ENCODE measurements around the gene CCDC137. TPM values are rescaled to one million over a fixed set of nuclear protein-coding genes. Genes with fewer than 3 reads are reported as not detected.

Gene CCDC137
- 8.5 and 8.7 TPM in 2 replicates for total RNA-seq

GRCh38 chr17:81666342-81667191, at the start of gene CCDC137, which contains the start of gene OXLD1:
TSS of gene CCDC137 (plus strand) at chr17:81666737. CDS start at chr17:81666767, 30 bp downstream.
TSS of gene OXLD1 (minus strand) at chr17:81666605. CDS start at chr17:81666577, 28 bp downstream.

DNA sequence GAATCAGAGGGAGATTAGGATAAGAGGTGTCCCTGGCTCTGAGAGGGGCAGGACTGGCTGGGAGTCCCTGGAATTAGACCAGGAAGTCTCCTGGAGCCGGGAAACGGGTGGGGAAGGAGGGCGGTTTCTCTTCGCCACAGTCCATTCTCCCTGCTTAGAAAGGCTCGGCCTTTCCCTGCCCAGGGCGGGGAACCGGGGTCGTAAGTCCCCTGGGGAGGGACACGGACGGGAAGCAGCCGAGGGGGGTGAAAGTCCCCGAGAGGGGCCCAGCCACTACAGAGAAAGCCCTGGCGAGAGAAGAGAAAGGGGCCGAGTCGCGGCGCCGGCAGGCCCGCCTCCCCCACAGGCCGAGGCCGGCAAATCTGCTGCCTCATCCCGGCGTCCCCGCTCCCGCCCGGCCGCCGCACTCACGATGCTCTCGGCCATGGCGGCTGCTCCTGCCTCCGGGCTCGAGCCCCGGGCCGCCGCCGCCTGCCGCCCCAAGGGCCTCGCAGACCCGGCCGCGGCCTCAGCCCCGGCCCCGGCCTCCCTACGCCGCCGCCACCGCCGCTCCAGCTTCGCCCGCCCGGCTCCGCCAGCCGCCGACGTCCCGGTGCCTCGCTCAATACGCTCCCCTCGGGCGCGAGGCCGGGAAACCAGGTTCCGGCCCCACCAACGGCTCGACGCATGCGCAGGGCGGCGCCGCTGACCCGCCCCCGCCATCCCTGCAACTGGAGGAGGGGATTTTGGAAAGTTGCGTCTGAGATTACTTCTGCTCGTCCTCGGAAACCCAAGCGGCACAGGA, 29.8 kb upstream of the CCDC137 start, which contains the start of the genes NPLOC4 and TSPAN10:
TSS of gene NPLOC4 (minus strand) at position 608 of the 784 bp plus-strand sequence. CDS start at position 426, 182 bp downstream.
TSS of gene TSPAN10 (plus strand) at position 692 of the 784 bp plus-strand sequence. CDS start 5,217 bp downstream, outside the sequence.

DNA sequence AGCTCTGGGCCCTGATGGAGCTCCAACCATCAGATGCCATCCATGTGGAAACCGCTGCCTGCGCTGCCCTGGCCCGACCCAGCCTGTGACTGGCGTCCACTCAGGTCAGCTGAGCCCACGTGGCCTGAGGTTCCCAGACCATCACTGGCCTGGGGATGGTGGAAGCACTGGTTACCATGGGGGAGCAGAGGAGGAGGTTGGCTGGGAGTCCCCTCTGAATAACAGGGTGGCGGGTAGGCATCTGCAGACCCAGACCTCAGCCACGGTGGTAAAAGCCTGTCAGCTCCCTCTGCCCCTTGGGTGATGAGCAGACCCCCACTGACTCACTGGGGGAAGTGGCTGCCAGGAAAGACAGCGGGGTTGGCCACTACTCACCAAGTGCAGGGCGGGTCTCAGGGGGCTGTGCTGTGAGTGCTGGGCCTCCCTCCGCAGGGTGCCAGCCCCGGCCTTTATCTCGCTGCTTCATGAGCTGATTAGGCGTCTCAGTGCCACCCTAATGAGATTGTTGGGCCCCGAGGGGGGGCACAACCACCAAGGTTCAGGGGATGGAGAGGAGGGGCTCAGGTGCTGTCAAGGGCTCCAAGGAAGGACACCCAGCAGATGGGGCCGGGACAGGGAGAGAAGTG, 10.3 kb upstream of the CCDC137 start, which contains the start of gene PDE6G:
TSS of gene PDE6G (minus strand) at position 425 of the 626 bp plus-strand sequence. CDS start 3,237 bp downstream, outside the sequence.

GRCh38 chr17:81683584-81684441, 17.3 kb downstream of the CCDC137 start, which contains the start of the genes ARL16 and HGS:
TSS of gene ARL16 (minus strand) at chr17:81683797. CDS start at chr17:81683753, 44 bp downstream.
TSS of gene HGS (plus strand) at chr17:81684011. CDS start at chr17:81684067, 56 bp downstream.

DNA sequence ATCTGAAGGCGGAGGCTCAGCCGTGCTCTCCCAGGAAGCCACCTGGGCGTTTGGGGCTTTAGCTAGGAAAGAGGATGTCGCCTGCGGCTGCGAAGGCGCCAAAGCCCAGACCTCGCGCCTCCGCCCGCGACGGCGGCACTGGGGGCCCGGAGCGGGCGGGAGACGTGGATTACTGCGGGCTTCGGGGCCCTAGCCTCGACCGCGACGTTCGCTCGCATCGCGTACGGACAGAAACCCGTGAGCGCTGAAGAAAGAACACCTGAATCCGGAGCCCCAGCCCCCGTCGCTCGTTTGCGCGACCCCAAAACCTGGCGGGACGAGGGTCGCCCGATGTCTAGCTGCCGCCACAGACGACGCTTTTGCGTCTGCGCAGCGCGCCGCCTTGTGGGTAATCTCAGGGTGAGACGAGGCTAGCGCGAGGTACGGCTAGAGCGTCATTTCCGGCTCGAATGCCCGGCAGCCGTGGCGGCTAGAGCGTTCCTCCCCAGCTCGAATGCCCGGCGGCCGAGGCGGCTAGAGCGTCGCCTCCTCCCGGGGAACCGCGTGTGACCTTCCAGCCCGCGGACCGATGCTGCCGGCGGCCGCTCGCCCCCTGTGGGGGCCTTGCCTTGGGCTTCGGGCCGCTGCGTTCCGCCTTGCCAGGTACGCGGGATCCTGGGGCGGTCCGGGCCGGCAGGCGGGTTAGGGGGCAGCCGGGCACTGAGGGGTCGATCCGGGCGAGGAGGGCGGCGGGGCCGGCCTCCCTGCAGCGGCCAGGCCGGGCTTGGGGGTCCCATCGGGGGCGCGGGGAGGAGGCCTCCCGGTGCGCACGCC, 36.6 kb downstream of the CCDC137 start, which contains the start of gene MRPL12:
TSS of gene MRPL12 (plus strand) at position 434 of the 813 bp plus-strand sequence. CDS start at position 569, 135 bp downstream.

DNA sequence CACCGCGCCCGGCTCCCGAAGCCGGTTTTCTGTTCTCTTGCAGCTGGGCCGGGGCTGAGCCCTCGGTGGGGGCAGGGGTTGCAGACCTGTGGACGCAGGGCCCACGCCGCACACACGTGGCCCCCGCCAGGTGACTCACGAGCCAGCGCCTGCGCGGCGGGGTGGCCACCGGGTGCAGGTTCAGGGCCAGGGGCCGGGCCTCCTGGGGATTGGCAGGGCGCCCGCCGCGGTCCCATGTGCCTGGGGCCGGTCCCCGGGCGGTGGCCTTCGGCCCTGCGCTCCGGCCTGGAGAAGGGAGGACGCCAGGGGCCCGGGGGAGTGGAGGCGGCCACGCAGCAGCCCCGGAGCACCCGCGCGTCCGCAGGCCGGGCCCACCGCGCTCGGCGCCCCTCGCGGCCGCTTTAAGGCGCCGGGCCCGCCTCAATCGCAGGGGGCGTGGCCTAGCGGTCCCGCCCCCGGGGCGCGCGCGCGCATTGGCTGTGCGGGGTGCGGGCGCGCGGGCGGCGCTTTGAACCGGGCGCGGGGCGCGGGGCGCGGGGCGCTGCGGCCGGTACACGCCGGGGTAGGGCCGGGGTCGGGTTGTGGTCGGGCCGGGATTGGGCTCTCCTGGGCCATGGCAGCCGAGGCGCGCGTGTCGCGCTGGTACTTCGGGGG, 45.4 kb downstream of the CCDC137 start, which contains the start of gene SLC25A10:
TSS of gene SLC25A10 (plus strand) at position 471 of the 654 bp plus-strand sequence. CDS start at position 614, 143 bp downstream.

Small RNAs within 50 kb of the gene (small RNA-seq; reads per million reads assigned to genes)
- 0.20 reads per million for gene MIR6786 (ENCODE audit: low replicate concordance)

Other genes with a start within 250 kb of the CCDC137 start
- 19,229 and 20,372 TPM in 2 replicates for gene ACTG1, start 153.9 kb upstream of the CCDC137 start, total RNA-seq
- 1.3 and 2.2 TPM in 2 replicates for gene FSCN2, start 138.4 kb upstream of the CCDC137 start, total RNA-seq
- 30.0 and 40.5 TPM in 2 replicates for gene FAAP100, start 114.4 kb upstream of the CCDC137 start, total RNA-seq
- gene NPLOC4, start 29.6 kb upstream of the CCDC137 start, total RNA-seq: 91.7 and 127 TPM in 2 replicates
- gene TSPAN10, start 29.5 kb upstream of the CCDC137 start, total RNA-seq: 1.4 and 12.0 TPM in 2 replicates
- not detected in 2 replicates for gene PDE6G, start 10.2 kb upstream of the CCDC137 start, total RNA-seq
- 21.4 and 22.9 TPM in 2 replicates for gene OXLD1, start 132 bp upstream of the CCDC137 start, total RNA-seq
- gene ARL16, start 17.1 kb downstream of the CCDC137 start, total RNA-seq: 20.1 and 33.8 TPM in 2 replicates
- 124 and 173 TPM in 2 replicates for gene HGS, start 17.3 kb downstream of the CCDC137 start, total RNA-seq
- gene MRPL12, start 36.6 kb downstream of the CCDC137 start, total RNA-seq: 14.4 and 23.9 TPM in 2 replicates
- 4.2 and 29.5 TPM in 2 replicates for gene SLC25A10, start 45.5 kb downstream of the CCDC137 start, total RNA-seq
- gene GCGR, start 137.4 kb downstream of the CCDC137 start, total RNA-seq: not detected in 2 replicates
- gene MCRIP1, start 166.6 kb downstream of the CCDC137 start, total RNA-seq: 82.0 and 100 TPM in 2 replicates
- gene PPP1R27, start 168.3 kb downstream of the CCDC137 start, total RNA-seq: not detected in 2 replicates
- gene P4HB, start 193.8 kb downstream of the CCDC137 start, total RNA-seq: 1,222 and 4,245 TPM in 2 replicates
- 139 and 275 TPM in 2 replicates for gene ARHGDIA, start 204.6 kb downstream of the CCDC137 start, total RNA-seq
- 94.3 and 166 TPM in 2 replicates for gene ALYREF, start 224.8 kb downstream of the CCDC137 start, total RNA-seq
- gene ANAPC11, start 225.0 kb downstream of the CCDC137 start, total RNA-seq: 102 and 118 TPM in 2 replicates
- under 0.01 and 0.66 TPM in 2 replicates for gene NPB, start 235.5 kb downstream of the CCDC137 start, total RNA-seq
- 48.7 and 78.1 TPM in 2 replicates for gene PCYT2, start 244.7 kb downstream of the CCDC137 start, total RNA-seq

All from placental pericyte (primary cell).